Activated naive CD4-positive, alpha-beta T cell treated with anti-CD3 and anti-CD28 coated beads, Interleukin-2, amount 50 U/mL, for 16 hours (primary cell): ENCODE measurements around the gene SH3TC1.
A peak's percentile ranks its signal among the peaks of the same experiment; 100 is the strongest.

ENCODE experiments used
- DNase-seq: peaks from one replicate; pipeline ENCODE4 v3.0.0-alpha.2; 2020

Gene SH3TC1

DNA sequence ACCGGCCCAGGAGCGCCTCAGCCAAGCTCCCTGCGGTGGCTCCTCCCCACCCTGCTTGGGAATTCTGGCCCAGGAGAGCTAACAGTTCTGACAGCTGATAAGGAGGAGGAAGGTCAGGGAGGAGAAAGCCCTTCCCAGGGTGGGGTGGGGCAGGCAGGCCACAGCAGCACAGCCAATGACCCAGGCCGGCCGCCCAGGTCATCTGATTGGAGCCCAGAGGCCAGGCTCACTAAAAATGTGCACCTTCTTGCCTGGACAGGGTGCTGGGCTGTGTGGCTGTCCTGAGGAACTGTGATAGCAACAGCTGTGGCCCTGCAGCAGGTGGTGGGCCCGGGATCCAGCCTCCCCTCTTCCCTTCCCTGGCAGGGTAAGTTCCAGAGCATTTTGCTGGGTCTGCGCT is 17.2 kb upstream of the SH3TC1 start:
- no peak for DNase-seq

DNA sequence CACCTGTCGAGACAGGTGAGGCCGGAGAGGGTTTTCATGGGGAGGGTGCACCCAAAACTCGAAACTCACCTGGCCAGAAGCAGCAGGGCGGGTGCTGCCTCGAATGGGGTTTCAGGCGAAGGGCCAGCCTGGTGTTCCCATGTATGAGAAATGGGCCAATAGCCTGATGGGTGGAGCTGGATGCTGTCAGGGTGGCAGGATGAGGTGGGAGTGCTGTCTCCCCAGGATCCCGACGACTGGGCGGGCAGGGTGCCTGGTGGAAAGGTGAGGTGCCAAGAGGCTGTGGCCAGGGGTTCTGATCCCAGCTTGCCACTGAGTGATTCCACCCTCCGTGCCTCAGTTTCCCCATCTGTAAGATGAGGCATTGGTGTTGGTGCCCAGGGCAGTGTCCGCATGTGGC is 16.8 kb upstream of the SH3TC1 start:
- no peak for DNase-seq

DNA sequence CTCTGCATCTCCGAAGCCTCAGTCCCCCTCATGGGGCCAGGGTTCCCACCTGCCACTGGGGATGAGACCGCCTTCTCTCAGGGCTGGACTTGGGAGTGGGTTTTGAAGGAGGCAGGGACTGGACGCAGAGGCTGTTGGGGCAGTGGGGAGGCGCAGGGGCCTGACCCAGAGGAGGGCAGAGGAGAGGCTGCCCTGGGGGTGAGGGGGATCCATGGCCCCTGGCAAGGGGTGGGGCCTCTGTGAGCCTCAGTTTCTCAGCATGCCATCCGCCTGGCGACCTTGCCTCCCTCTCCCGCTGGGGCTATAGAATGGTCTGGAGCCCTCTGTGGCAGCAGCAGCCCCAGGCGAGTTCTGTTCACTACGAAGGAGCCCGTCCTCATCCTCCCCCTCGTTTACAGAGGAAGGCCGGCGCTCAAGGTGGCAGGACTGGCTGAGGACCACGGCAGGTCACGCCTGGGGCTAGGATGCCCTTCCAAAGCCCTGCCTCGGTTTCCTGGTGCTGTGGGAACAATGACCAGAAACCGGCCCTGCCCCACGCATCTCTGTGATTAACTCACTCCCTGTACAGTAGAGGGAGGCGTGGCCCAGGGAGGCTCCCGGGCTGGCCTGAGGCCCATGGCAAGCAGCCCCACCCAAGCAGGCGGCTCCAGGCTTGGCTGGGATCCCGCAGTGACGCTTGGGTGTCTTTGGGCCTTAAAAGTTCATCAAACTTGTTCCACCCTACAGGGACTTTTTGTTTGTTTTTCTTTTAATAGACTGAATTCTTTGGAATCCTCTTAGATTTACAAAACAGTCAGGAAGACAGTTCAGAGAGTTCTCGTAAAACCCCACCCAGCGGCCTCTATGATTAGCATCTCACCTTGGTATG is 16.0 kb upstream of the SH3TC1 start:
- no peak for DNase-seq

DNA sequence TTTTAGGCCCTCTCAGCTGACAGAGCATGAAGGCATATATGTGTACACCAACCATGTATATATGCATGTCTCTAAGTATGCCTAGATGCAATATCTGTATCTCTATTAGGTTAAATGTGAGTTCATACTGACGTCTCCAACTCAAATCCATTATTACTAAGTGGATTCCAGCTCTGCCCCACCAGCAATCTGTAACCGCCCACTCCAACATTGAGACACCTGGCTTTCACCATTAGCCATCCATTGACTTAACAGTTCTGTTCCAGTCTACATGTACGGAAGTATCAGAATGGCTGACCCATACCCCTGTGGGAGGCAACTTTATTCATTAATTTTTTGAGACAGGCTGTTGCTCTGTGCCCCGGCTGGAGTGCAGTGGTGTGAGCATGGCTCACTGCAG is 15.0 kb upstream of the SH3TC1 start:
- DNase-seq = no peak

DNA sequence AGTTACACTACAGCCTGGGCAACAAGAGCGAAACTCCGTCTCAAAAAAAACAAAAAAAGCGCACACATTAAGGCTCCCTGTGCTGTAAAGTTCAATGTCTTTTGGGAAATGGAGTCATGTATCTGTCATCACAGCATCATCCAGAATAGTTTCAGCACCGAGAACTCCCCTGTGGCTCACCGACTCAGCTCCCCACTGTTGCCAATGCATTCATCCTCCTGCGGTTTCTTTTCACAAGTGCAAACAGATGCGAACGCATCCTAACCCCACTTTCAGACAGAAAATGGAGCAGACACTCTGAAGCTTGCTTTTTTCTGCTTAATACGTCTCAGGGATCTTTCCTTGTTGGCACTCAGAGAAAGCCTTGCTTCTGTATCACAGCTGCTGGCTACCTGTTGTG is 13.8 kb upstream of the SH3TC1 start:
- DNase-seq = no peak

DNA sequence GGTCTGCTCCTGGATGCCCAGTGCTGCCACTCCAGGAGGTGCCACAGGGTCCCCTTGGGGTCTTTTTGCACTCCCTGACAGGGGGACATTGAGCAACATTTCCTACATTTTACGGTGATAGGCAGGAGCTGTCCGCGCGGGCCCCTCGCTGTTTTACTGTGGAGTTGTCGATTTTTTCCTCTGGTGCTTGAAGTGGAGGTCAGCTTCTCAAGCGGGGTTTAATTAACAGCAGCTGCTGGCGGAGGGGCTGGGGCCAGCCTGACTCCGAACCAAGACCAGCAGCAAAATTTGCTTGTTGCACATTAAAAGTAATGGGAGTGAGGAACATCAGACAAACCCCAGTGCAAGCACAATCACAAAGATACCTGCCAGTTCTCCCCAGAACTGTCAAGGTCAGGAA is 13.2 kb upstream of the SH3TC1 start:
- no peak for DNase-seq

DNA sequence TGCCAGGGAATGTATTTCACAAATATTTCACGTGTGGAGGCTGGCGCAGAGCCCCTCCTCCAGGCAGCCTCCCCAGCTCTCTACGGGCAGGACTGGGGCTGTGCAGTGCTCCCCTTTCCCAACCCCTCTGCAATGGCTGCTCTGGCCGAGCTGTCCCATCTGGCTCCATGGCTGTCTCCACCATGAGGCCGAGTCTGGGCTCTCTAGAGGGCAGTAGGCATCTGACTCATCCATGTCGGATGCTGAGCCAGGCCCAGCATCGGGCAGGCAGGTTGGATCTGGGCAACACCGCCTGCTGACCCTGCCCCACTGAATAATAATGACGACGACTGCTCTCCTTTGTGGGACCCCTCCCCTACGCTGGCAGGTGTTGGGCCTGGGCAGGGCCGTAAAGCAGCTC is 11.0 kb upstream of the SH3TC1 start:
- DNase-seq = no peak

DNA sequence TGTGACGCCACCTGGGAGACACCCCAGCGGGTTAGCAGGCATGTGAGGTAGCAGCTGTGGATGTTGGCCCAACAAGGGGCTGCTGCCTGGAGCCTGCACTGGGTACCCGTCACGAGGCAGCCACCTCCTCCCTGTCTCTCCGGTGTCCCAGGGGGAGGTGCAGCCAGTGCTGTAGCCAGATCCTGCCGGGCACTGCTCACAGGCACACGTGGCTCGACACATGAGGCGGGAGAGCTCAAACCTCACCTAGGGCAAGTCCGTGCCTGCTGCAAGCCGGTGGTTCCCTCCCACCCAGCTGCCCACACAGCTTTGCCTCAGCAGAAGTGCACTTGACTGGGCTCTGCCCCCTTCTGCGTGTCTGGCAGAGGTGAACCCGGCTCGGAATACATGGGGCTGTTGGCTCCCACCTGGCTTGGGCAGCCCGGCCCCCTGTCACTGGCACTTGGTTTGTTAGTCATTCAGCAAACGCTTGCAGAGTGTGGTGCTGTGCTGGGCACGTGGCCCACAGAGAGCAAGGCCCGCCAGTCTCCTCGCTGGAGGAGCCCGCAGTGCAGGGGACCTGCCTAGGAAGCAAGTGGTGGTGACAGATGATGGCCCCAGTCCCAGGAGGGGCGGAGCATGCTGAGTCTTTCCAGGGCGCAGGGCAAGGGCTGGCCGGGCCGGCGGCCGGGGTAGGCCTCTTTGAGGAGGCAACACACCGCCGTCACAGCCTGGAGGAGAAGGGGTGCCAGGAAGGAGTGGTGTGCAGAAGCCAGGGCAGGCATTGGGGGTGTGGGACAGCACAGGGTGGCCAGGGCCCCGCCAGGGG is 10.1 kb upstream of the SH3TC1 start:
- DNase-seq = no peak

DNA sequence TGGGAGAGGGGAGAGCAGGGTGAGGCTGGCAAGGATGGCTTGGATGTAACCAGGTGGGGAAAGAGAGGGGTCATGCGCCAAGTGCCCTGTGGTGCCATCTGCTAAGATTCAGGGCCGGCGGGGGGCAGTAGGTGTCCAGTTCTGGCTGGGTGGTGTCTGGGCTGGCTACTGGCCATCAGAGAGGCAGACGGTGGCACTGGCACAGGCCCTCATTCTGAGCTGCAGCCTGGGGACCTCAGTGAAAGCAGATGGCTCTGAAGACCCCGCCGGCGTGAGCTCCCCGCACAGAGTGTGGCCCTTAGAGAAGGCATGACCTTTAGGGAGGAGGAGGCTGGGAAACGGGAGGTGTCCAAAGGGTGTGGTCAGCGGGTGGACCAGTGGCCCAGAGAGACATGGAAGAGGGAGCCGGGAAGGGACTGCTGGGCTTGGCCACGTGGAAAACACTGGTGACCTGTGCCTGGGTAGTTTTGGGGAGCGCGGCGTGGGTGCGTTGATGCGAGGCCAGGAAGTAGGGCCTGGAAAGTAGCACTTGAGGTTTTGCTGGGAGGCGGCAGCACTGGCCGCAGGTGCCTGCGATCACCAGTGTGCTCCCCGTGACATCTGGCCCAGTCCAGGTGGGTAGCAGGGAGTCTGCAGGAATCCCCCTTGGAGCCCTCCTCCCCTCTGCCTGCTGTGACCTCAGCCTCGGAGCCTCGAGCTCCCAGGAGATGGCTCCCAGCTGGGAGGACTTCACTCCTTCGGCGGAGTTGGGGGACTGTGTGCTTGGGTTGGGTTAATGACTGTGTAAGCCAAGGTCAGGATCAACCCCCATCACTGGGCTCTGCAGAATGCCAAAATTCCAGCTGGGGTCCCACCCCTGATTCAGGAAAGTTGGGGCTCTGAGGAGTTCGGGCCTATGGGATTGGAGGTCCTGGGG is 9.3 kb upstream of the SH3TC1 start:
- no peak for DNase-seq

DNA sequence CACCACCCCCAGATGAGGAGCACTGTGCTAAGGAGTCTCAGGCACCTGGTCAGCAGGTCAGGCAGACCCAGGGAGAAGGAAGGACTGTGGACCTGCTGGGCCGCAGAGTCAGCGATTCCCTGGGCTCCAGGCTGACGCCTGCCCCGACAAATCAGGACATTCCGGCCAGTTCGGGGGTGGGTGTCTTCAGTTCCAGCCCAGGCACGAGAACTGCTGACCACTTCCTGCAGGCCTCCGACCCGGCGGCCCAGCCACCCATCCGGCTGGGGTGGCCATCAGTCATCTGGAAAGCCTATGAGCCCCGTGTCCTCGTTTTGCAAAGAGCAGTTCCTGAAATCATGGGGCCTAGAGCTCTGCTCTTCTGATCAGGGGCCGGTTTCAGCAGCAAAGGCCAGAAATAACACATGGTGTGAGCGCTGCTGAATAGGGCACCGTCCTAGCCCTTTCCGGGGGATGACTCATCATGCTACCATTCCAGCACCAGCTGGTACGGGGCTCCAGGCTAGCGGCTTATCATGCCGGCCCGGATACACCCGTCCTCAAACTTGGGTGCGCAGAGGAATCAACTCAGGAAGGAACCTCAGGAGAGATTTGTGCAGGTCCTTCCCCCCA is 7.8 kb upstream of the SH3TC1 start:
- DNase-seq = no peak

DNA sequence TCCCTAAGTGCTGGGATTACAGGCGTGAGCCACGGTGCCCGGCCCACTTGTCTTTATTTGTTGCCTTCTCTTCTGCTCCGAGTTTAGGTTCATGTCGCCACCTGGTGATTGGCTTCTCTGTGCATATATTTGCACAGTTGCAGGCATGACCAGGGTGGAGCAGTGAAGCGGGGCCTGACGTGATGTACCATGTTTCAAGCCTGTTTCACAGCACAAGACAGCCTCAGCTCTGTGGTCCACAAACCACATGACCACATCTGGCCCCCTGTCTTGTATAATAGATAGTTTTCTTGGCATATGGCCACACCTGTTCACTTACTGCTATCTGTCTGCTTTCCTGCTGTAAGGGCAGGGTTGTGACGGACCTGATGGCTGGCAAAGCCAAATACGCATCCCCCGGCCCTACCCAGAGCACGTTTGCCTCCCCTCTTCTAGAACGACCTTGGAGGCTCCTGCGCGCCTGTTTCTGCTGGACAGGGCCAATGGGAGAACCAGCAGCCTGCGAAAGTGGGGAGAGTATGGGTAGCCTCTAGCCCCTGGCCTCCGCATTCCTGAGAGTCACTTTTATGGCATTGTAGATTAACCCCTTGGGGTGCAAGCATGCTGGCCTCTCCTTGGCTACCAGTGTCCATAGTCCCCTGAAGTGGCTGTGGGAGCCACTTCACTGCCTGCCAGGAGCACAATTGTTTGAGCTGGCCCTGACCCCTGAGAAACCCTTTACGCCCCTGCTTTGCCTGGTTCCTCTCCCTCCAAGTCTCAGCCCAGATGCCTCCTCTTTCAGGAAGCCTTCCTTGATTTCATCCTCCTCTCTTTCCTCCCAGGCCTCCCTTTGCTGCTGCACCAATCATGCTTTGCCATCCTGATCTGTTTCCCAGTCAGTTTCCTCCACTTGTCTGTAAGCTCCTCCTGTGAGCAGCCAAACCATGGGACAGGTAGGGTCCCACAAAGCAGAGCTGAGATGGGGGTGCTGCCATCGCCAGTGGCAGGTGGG is 6.0 kb upstream of the SH3TC1 start:
- DNase-seq = no peak

DNA sequence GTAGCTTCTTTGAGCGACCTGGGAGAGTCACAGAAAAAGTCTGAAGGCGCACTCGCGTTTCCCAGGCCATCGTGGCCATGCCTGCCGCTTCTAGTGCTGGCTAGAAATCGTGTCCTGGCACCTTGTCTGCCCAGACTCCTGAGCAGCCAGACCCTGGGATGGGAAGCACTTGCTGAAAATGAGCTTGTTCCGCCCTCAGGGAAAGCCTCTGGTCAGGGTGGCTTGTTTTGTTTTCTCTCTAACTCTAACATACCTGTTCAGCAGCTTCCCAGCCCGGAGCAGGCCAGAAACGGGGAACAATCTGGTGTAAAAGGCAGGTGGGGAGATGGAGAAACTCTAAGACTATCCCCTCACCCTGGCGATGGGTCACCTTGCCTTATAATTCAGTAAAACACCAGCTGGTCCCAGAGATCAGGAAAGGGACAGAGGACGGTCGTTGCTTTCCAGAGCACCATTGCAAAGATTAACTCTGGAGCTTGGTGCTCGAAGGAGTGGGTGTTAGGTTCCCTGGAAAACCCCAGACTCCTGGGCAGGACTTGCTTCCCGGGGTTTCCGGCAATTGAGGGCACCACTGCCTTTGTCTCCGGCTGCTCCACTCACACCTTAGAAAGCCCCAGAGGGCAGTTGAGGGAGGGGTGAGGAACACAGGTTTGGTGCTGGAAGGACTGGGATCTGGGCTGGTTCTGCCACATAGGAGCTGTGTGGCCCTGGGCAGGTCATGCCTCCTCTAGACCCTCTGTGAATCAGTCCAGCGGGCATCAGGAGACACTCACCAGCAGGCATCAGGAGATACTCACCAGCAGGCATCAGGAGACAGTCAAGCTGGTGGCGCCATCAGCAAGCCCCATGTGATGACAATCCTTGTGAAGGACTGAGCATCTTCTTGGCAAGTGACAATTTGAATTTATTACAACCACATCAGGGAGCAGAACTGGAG is 4.5 kb upstream of the SH3TC1 start:
- DNase-seq = no peak

DNA sequence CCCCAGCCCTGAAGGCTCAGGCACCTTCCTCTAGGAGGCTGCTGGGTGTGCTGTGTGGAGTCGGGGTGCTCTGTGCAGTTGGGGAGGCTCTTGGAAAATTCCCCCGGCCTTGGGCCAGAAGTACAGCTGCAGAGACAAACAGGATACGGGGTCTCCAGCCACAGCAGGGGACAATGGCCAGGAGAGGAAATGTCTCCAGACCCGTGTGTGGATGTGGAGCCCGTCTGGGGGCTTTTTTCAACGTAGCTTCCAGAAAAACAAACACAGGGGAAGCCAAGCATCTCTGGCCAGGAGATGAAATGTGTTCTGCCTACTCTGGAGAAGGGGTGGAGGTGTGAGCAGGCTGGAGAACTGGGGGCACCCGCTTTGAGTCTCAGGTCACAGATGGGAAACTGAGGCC is 3.7 kb upstream of the SH3TC1 start:
- no peak for DNase-seq

DNA sequence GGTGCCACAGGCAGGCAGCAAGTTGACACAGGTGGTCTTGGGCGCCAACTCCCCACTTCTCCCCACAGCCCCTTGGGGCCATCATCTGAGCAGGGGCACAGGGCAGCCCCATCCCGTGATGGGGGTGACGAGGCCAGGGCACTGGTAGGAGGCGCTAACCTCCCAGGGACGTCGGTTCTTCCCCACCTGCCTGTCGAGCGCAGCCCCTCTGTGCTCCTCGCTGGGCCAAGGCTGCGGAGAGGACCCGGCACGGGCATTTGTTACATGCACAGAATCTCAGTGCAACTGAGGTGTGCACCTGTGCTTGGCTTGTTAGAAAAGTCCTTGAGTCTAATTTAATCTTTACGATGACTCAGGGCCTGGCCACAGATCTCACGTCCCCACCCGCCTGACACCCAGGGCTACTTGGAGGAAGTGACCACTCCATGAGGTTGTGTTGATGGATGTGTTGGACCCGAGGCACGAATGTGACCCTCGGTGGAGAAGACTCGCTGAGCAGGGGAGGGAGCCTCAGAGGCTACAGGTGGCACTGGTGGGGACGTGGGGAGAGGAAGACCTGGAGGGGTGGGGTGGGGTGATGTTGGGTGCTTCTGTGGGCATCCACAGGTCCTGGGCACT is 3.1 kb upstream of the SH3TC1 start:
- DNase-seq = no peak

DNA sequence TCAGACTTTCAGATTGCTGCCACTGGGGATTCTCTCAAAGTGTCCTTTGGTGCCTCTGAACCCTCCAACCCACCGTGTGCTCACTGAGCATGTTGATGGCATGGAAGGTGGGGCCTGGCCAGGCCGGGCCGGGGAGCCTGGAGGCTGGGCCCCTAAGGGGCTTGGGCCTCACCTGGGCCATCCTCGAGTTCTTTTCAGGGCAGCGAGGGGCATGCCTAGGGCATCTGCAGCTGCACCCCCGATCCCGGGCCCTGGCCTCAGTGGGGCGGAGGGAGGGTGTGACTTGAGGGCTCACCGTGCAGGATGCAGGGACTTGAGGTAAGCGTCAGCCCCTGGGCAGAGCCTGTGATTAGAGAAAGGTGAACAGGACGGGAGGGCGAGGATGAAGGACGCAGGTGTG is 1.6 kb upstream of the SH3TC1 start:
- no peak for DNase-seq

DNA sequence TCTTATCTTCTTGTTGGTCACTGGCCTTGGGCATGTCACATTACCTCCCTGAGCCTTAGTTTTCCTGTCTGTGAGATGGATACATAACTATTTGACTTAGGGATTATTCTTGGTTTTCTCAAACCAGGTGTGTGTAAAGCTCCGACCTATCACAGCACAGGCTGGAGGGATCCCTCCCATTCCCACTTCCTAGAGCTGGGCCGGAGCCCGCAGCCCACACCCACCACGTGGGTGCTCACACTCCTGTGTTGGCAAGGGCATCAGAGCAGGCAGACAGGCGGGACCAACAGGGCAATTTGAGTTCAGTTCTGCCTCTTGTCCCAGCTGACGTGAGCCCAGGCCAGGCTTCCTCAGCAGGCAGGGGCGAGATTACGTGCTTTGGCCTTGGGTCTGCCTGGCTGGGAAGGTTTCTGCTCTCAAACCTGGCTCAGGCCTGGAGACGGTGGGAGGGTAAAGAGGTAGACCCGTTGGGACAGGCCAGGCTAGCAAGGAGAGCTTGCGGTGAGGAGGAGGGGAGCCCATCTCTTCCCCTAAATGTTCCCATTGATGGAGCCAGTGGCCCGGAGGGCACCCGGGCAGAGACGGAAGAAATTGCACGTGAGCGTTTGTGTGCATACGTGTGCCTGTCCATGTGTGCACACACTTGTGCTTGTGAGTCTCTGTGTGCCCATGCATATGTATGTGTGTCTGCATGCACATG is 734 bp upstream of the SH3TC1 start:
- no peak for DNase-seq

DNA sequence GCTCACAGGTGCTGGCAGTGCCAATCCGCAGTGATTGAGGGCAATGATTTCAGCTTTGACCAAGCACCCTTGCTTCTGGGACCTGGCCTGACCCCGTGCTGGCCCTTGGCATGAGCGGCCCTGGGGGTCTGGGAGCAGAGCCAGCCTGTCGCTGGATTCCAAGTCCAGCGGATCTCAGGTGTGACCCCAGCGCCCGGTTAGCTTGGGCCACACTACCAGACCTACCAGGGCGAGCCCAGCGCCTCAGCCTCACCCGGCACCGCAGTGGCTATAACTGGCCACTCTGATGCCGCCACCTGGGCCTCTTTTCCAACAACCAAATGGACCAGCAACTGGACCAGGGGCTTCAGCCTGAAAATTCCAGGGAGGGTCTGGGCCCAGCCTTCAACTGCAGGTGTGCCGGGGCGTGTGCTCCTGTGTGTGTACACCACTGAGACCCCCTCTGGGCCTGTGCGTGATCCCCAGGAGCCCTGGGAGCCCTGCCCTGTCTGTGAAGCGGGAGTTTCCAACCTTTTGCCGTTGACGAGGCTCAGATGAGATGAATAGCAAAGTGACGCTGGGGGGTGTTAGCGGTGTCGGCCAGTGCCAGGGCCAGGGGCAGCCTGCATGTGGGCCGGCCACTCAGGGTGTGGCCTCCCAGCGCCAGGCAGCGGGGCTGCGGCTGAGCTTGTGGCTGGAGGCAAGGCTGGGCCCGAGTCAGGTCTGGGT is 658 bp downstream of the SH3TC1 start:
- peak; percentile 28 for DNase-seq

DNA sequence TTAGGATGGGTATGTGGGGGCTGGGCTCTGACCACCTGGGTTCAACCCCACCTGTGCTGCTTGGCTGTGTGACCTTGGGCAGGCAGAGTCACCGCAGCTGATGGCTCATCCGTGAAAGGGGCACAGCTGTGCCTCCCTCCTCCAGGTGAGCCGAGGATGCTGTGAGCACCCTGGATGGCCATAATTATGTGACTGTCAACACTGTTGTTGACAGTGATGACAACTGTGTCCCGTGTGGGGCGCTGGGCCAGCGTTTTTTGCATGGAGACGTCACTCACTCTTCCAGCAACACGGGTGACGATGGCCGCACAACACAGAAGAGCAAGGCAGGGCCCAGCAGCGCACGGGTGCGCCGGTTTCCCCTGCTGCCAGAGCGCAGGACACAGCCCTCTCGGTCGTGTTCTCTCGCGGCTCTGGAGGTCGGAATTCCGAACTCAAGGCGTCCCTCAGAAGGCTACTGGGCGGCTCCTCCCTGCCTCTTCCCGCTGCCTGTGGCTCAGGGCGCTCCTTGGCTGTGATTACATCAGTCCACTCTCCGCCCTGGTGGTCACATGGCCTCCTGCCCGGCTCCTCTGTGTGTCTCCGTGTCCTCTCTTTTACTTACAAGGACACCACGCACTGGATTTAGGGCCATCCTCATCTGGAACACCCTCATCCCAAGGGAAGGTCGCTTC is 1.3 kb downstream of the SH3TC1 start:
- DNase-seq = peak; percentile 44
